DOHH2 (cell line): ENCODE results near the gene NR2F1.

Experiments
- H3F3A ChIP-seq: fragments of 200-600 bp; sonication (generic), shearing (Covaris generic); 2 replicates; pipeline ENCODE4 v1.6.0; 2016; ENCODE audit warnings: antibody characterized with exemption, mild to moderate bottlenecking; ENCODE audit not compliant: control insufficient read depth, insufficient read depth
- H3K27ac ChIP-seq: fragments of 200-600 bp; sonication (generic); 2 replicates; pipeline ENCODE4 v1.5.1; 2014; ENCODE audit warnings: low read depth, mild to moderate bottlenecking, low read length, moderate library complexity
- H3K27me3 ChIP-seq: fragments of 200-600 bp; sonication (generic); 2 replicates; pipeline ENCODE4 v1.6.1; 2014; ENCODE audit warnings: mild to moderate bottlenecking, low read length, mixed read lengths; ENCODE audit not compliant: control insufficient read depth
- H3K36me3 ChIP-seq: fragments of 200-600 bp; sonication (generic); 2 replicates; pipeline ENCODE4 v1.6.1; 2014; ENCODE audit warnings: mild to moderate bottlenecking, low read length, moderate library complexity, mixed read lengths; ENCODE audit not compliant: control insufficient read depth
- H3K4me1 ChIP-seq: fragments of 200-600 bp; sonication (generic); 2 replicates; pipeline ENCODE4 v1.6.1; 2014; ENCODE audit warnings: mild to moderate bottlenecking, low read length, mixed read lengths; ENCODE audit not compliant: control insufficient read depth
- H3K4me2 ChIP-seq: fragments of 200-600 bp; sonication (generic); 2 replicates; pipeline ENCODE4 v1.6.0; 2014; ENCODE audit warnings: mild to moderate bottlenecking, low read length, moderate library complexity
- H3K4me3 ChIP-seq: fragments of 200-600 bp; sonication (generic); 2 replicates; pipeline ENCODE4 v1.5.1; 2014; ENCODE audit warnings: mild to moderate bottlenecking, low read length, mixed read lengths
- H3K79me2 ChIP-seq: fragments of 200-600 bp; sonication (generic); 2 replicates; pipeline ENCODE4 v1.6.1; 2014; ENCODE audit warnings: mild to moderate bottlenecking, low read length, mixed read lengths; ENCODE audit not compliant: control insufficient read depth
- H3K9me2 ChIP-seq: fragments of 200-600 bp; sonication (generic); replicated peaks from 2 replicates; pipeline ENCODE4 v1.6.1; 2014; ENCODE audit warnings: mild to moderate bottlenecking, low read length, mixed read lengths; ENCODE audit not compliant: control insufficient read depth
- H3K9me3 ChIP-seq: fragments of 200-600 bp; sonication (generic); 2 replicates; pipeline ENCODE4 v1.6.1; 2014; ENCODE audit warnings: antibody characterized with exemption, low read length, mixed read lengths; ENCODE audit not compliant: control insufficient read depth, insufficient read depth
- H4K20me1 ChIP-seq: fragments of 200-600 bp; sonication (generic); 2 replicates; pipeline ENCODE4 v1.6.0; 2014; ENCODE audit warnings: low read depth, mild to moderate bottlenecking, antibody characterized with exemption, low read length, moderate library complexity; ENCODE audit not compliant: control insufficient read depth, insufficient read depth
- CTCF ChIP-seq: fragments of 200-600 bp; sonication (generic); IDR thresholded peaks from one replicate; pipeline ENCODE4 v1.5.1; 2014; ENCODE audit warnings: antibody characterized with exemption, mild to moderate bottlenecking, low read depth, low read length; ENCODE audit not compliant: poor library complexity, severe bottlenecking
- EZH2phosphoT487 ChIP-seq: fragments of 200-600 bp; sonication (generic); IDR thresholded peaks from 2 replicates; pipeline ENCODE4 v1.6.1; 2017; ENCODE audit warnings: borderline replicate concordance, mild to moderate bottlenecking, antibody characterized with exemption, low read length, moderate library complexity, mixed read lengths

The NR2F1 gene

GRCh38 chr5:93588352-93589151 is 5.5 kb downstream of the NR2F1 start:
- no peaks in the 10 kb centered on the region for H3K9me3 ChIP-seq
- no peaks in the 10 kb centered on the region for H3K9me2 ChIP-seq
- H3K4me2 ChIP-seq = no peak overlapping the region
- no peak overlapping the region for H3K4me3 ChIP-seq
- H3K4me1 ChIP-seq = no peaks in the 10 kb centered on the region
- H3F3A ChIP-seq = no peaks in the 10 kb centered on the region
- no peaks in the 10 kb centered on the region for H3K36me3 ChIP-seq
- H3K27ac ChIP-seq = no peak overlapping the region
- peaks cover 25% of the 10 kb centered on the region for H3K27me3 ChIP-seq
- no peaks in the 10 kb centered on the region for H3K79me2 ChIP-seq
- TF ChIP-seq EZH2phosphoT487 = no peak
- no peaks in the 10 kb centered on the region for H4K20me1 ChIP-seq

- H3K4me2 ChIP-seq = no peak overlapping the region
Measured at GRCh38 chr5:93589152-93589828, 6.3 kb downstream of the NR2F1 start.

DNA sequence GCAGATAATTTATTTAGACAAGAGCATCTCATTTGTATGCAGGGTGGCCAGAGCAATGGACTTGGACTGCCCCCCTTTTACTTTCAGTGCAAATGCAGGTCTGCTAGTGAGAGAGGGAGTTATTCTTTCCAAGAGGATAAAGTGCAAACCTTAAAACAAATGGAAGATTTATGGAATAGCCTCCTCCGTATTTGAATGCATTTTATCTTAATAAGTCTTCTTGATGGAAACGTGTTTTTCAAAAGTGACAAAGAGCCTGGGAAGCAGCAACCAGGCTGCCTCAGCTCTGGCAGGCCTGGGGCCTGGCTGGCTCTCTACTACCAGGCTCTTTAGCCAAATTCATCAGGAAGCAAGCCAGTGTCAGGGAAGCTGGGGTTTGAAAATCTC is 6.8 kb downstream of the NR2F1 start:
- TF ChIP-seq CTCF = no peak
- no peak for TF ChIP-seq EZH2phosphoT487
- Histone ChIP-seq H3K36me3 (no peaks in the 10 kb centered on the region), H3F3A (no peaks in the 10 kb centered on the region), H3K4me2 (no peak overlapping the region), H3K9me3 (no peaks in the 10 kb centered on the region), H3K27me3 (peaks cover 21% of the 10 kb centered on the region), H3K4me1 (no peaks in the 10 kb centered on the region), H3K79me2 (no peaks in the 10 kb centered on the region), H4K20me1 (no peaks in the 10 kb centered on the region), H3K4me3 (no peak overlapping the region), H3K27ac (no peak overlapping the region), H3K9me2 (no peaks in the 10 kb centered on the region)

More at GRCh38 chr5:93589152-93589828, 6.3 kb downstream of the NR2F1 start:
- Histone ChIP-seq H3K9me2 (no peaks in the 10 kb centered on the region), H3K27me3 (peaks cover 21% of the 10 kb centered on the region), H3K79me2 (no peaks in the 10 kb centered on the region), H3K9me3 (no peaks in the 10 kb centered on the region), H4K20me1 (no peaks in the 10 kb centered on the region), H3K36me3 (no peaks in the 10 kb centered on the region), H3K4me1 (no peaks in the 10 kb centered on the region), H3K4me3 (no peak overlapping the region), H3K27ac (no peak overlapping the region), H3F3A (no peaks in the 10 kb centered on the region)
- TF ChIP-seq CTCF (no peak), EZH2phosphoT487 (no peak)

DNA sequence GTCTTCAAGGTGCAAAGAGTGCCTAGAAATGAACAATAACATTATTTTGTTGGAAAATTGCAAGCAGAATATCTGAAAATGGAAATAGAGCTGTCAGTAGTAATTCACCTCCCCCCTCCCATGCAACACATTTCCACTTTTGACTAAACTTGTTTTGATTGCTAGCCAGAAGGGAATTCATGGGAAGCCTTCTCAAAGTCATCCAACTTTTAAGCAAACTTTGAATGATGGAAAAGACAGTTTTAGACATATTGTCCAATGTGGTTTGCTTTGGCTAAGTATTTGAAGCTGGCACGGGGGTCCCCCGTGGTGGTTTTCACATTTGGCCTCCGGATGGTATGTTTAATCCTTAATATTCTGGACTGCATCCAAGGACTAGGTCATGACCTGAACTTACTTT is 7.5 kb downstream of the NR2F1 start:
- H3K4me1 ChIP-seq = no peaks in the 10 kb centered on the region
- H4K20me1 ChIP-seq = no peaks in the 10 kb centered on the region
- H3K9me2 ChIP-seq = no peaks in the 10 kb centered on the region
- no peak overlapping the region for H3K4me3 ChIP-seq
- no peaks in the 10 kb centered on the region for H3K36me3 ChIP-seq
- no peaks in the 10 kb centered on the region for H3K79me2 ChIP-seq
- no peak for TF ChIP-seq EZH2phosphoT487
- TF ChIP-seq CTCF = no peak
- H3K9me3 ChIP-seq = no peaks in the 10 kb centered on the region
- H3K27ac ChIP-seq = no peak overlapping the region
- no peaks in the 10 kb centered on the region for H3F3A ChIP-seq
- no peak overlapping the region for H3K4me2 ChIP-seq
- peaks cover 18% of the 10 kb centered on the region for H3K27me3 ChIP-seq
